Measurements from ENCODE around the gene ENKD1.

Gene ENKD1

GRCh38 chr16:67653128-67653788 is 13.3 kb downstream of the ENKD1 start:
- no peak overlapping the region for H3K9ac ChIP-seq
- peaks cover 21 to 91% (median 78%) of the 10 kb centered on the region in 11 experiments; a peak in 21 of 22 replicates for H3K36me3 ChIP-seq
- H3K4me1 ChIP-seq = peaks cover 0 to 2% (median under 1%) of the 10 kb centered on the region in 10 experiments; a peak in 7 of 20 replicates
- no peak overlapping the region for H3K27ac ChIP-seq
- peaks cover 0 to 45% (median 8%) of the 10 kb centered on the region in 11 experiments; a peak in 16 of 22 replicates for H4K20me1 ChIP-seq
- no peaks in the 10 kb centered on the region for H3K9me3 ChIP-seq (replicated peaks in 1 of 11)
- H3K4me2 ChIP-seq = no peak overlapping the region
- H3K4me3 ChIP-seq = no peak overlapping the region
- no peaks in the 10 kb centered on the region for H3K27me3 ChIP-seq
- TF ChIP-seq Cebpa-rat (IDR thresholded peaks at IDR 0.05) = no peak

DNA sequence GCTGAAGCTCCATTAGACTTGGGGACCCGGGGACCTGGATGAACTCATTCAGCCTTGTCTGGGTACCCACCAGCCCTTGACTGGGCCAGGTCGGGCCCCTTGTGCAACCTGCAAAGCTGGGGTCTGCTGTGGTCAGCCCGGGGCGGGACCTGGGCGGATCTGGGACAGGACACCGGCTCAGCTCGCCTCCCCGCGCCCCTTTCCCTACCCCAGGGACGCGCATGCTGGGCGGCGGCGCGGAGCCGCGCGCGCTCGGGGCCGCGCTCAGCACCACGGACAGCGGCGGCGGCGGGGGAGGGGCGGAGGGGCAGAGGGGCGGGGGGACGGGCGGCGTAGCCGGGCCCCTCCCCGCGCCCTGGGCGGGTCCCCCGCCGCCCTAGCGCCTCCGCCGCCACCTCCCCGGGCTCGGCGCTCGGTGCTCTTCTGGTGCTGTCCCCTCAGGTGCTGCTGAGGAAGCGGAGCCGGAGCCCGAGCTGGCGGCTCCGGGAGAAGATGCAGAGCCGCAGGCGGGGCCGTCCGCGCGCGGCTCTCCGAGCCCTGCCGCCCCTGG is 13.9 kb downstream of the ENKD1 start:
- H3K9ac ChIP-seq = no peak overlapping the region
- TF ChIP-seq Cebpa-rat (IDR thresholded peaks at IDR 0.05) = no peak
- no peak overlapping the region for H3K27ac ChIP-seq
- H3K27me3 ChIP-seq = no peaks in the 10 kb centered on the region
- H3K36me3 ChIP-seq = peaks cover 15 to 88% (median 74%) of the 10 kb centered on the region in 11 experiments; a peak in 21 of 22 replicates
- no peaks in the 10 kb centered on the region for H3K9me3 ChIP-seq (replicated peaks in 1 of 11)
- H3K4me2 ChIP-seq = no peak overlapping the region
- H4K20me1 ChIP-seq = peaks cover 0 to 39% (median 2%) of the 10 kb centered on the region in 11 experiments; a peak in 13 of 22 replicates
- no peak overlapping the region for H3K4me3 ChIP-seq
- no peaks in the 10 kb centered on the region for H3K4me1 ChIP-seq

DNA sequence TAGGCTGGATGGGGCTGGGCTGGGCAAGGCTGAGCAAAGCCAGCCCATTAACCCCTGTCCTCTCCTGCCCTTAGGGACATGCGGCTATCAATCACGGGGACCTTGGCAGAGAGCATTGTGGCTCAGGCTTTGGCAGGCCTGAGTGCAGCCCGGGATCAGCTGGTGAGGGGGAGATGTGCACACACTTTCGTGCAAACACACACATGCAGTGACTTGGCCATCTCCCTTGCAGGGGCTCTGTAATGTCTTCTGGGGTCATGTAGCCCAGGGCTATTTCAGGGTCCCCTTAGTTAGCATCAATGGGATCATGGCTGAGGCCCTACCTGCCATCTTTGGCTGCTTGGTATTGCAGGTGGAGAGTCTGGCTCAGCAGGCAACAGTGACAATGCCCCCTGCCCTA is 14.7 kb downstream of the ENKD1 start:
- no peak overlapping the region for H3K9ac ChIP-seq
- H3K4me2 ChIP-seq = no peak overlapping the region
- TF ChIP-seq Cebpa-rat (IDR thresholded peaks at IDR 0.05) = no peak
- H3K9me3 ChIP-seq (replicated peaks in 1 of 11) = no peaks in the 10 kb centered on the region
- H3K4me3 ChIP-seq = no peak overlapping the region
- no peaks in the 10 kb centered on the region for H3K27me3 ChIP-seq
- H4K20me1 ChIP-seq = peaks cover 0 to 30% (median 0%) of the 10 kb centered on the region in 11 experiments; a peak in 8 of 22 replicates
- H3K36me3 ChIP-seq = peaks cover 7 to 85% (median 66%) of the 10 kb centered on the region in 11 experiments; a peak in 19 of 22 replicates
- peaks cover 0 to 1% (median 0%) of the 10 kb centered on the region in 10 experiments; a peak in 1 of 20 replicates for H3K4me1 ChIP-seq
- no peak overlapping the region for H3K27ac ChIP-seq

DNA sequence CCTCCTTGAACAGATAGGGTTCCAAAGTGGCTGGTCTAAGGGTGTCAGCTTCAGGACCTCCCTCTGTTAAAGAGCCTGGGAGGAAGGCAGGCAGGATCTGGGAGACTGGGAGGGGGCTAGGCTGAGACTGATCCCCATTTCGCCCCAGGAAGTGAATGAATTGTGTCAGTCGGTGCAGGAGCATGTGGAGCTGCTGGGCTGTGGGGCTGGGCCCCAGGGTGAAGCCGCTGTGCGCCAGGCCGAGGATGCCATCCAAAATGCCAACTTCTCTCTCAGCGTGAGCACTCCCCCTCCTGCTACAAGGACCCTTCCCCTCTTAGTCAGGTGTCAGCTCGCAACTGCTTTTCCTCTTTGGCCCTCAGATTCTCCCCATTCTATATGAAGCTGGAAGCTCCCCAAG is 15.5 kb downstream of the ENKD1 start:
- Histone ChIP-seq H3K27ac (no peak overlapping the region), H3K4me1 (peaks cover 0 to 8% (median 5%) of the 10 kb centered on the region in 10 experiments; a peak in 13 of 20 replicates), H3K4me2 (no peak overlapping the region), H4K20me1 (peaks cover 0 to 22% (median 0%) of the 10 kb centered on the region in 11 experiments; a peak in 8 of 22 replicates), H3K36me3 (peaks cover 0 to 82% (median 58%) of the 10 kb centered on the region in 11 experiments; a peak in 16 of 22 replicates), H3K27me3 (no peaks in the 10 kb centered on the region), H3K9ac (0 out of 22 replicates have a peak overlapping the region, but pooled peaks of 1 of the 11 experiments have one; percentile 9), H3K4me3 (no peak overlapping the region), H3K9me3 (replicated peaks in 1 of 11) (no peaks in the 10 kb centered on the region)
- TF ChIP-seq Cebpa-rat (IDR thresholded peaks at IDR 0.05) = no peak

DNA sequence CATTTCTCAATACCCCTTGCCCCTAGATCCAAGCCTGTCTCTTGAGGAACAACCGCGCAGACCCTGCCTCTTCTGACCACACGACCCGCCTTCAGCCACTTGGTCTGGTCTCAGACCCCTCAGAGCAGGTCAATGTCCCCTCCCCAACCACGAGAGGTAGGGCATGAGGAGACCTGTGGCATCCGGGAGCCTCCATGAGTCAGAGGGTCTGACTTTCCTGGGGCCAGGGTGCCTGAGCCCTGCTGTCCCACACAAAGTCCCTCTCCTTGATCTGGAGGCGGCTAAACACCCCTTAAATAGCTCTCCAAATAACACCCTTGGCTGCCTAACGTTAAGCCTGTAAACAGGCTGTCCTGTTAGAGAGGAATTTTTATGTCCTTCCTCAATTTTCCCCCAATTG is 16.5 kb downstream of the ENKD1 start:
- Histone ChIP-seq H3K4me2 (no peak overlapping the region), H3K27ac (no peak overlapping the region), H3K4me1 (peaks cover 0 to 18% (median 15%) of the 10 kb centered on the region in 10 experiments; a peak in 17 of 20 replicates), H3K4me3 (no peak overlapping the region), H3K9me3 (replicated peaks in 1 of 11) (no peaks in the 10 kb centered on the region), H3K36me3 (peaks cover 0 to 72% (median 48%) of the 10 kb centered on the region in 11 experiments; a peak in 14 of 22 replicates), H3K27me3 (peaks cover 0 to 5% (median 0%) of the 10 kb centered on the region in 11 experiments; a peak in 1 of 22 replicates), H4K20me1 (peaks cover 0 to 14% (median 0%) of the 10 kb centered on the region in 11 experiments; a peak in 3 of 22 replicates), H3K9ac (no peak overlapping the region; a peak in 1 of 22 replicates)
- no peak for TF ChIP-seq Cebpa-rat (IDR thresholded peaks at IDR 0.05)

GRCh38 chr16:67649494-67649931 is 17.0 kb downstream of the ENKD1 start:
- TF ChIP-seq Cebpa-rat (IDR thresholded peaks at IDR 0.05) = no peak
- peaks cover 0 to 19% (median 17%) of the 10 kb centered on the region in 10 experiments; a peak in 17 of 20 replicates for H3K4me1 ChIP-seq
- H3K27ac ChIP-seq = no peak overlapping the region
- H3K4me3 ChIP-seq = no peak overlapping the region
- no peaks in the 10 kb centered on the region for H3K9me3 ChIP-seq (replicated peaks in 1 of 11)
- H3K36me3 ChIP-seq = peaks cover 0 to 67% (median 43%) of the 10 kb centered on the region in 11 experiments; a peak in 14 of 22 replicates
- H3K9ac ChIP-seq = no peak overlapping the region
- H3K4me2 ChIP-seq = no peak overlapping the region
- peaks cover 0 to 14% (median 0%) of the 10 kb centered on the region in 11 experiments; a peak in 3 of 22 replicates for H4K20me1 ChIP-seq
- peaks cover 0 to 5% (median 0%) of the 10 kb centered on the region in 11 experiments; a peak in 1 of 22 replicates for H3K27me3 ChIP-seq

DNA sequence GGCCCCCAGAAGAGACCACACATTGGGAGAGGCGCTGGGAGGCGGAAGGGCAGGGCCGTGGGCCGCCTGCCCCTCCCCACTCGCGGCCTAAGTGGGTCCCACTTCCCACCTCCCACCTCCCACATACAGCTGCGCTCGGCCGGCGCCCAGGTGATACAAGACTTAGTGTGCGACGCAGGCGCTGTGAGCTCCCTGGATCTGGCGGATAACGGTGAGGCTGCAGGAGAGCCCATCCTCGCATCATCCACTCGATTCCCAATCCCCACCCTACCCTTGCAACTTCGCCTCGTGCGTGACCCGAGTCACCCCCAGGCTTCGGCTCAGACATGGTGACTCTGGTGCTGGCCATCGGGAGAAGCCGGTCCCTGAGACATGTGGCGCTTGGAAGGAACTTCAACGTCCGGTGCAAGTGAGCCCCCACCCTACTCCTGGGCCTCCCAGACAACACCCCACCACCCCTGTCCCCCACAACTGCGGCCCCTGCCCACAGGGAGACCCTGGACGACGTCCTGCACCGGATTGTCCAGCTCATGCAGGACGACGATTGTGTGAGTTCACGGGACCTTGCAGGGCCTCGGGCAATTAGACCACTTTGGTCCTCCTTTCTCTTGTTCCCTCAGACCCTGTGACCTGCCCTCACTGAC is 17.7 kb downstream of the ENKD1 start:
- Histone ChIP-seq H4K20me1 (peaks cover 0 to 14% (median 0%) of the 10 kb centered on the region in 11 experiments; a peak in 3 of 22 replicates), H3K36me3 (peaks cover 0 to 61% (median 39%) of the 10 kb centered on the region in 11 experiments; a peak in 14 of 22 replicates)
- no peak for TF ChIP-seq Cebpa-rat (IDR thresholded peaks at IDR 0.05)

DNA sequence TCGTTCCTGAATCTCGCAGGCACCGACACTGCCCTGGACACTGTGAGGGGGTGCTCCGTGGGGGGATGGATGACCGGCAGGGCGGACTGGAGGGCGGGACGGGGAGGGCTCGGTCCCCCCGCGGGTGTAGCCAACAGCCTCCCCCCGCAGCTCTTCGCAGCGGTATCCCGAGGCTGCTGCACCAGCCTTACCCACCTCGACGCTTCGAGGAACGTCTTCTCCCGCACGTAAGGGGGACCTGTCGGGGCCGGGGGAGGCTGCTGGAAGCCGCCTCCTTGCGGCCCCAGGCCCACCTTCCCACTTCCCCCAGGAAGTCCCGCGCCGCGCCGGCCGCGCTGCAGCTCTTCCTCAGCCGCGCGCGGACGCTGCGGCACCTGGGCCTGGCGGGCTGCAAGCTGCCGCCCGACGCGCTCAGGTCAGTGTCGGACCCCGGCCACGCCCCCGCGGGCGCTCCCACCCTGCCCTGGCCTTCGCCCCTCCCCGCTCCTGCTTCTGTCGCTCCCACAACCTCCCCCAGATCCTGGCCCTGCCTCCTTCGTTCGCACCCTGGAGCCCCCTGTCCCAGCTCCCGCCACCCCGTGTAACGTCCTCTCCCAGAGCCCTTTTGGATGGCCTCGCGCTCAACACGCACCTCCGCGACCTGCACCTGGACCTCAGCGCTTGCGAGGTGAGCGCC is 18.3 kb downstream of the ENKD1 start:
- Histone ChIP-seq H3K9ac (no peak overlapping the region), H3K27ac (no peak overlapping the region), H3K27me3 (peaks cover 0 to 5% (median 0%) of the 10 kb centered on the region in 11 experiments; a peak in 1 of 22 replicates), H4K20me1 (peaks cover 0 to 14% (median 0%) of the 10 kb centered on the region in 11 experiments; a peak in 3 of 22 replicates), H3K4me1 (peaks cover 0 to 28% (median 23%) of the 10 kb centered on the region in 10 experiments; a peak in 17 of 20 replicates), H3K9me3 (replicated peaks in 1 of 11) (no peaks in the 10 kb centered on the region), H3K4me3 (no peak overlapping the region), H3K36me3 (peaks cover 0 to 57% (median 39%) of the 10 kb centered on the region in 11 experiments; a peak in 14 of 22 replicates), H3K4me2 (no peak overlapping the region)
- no peak for TF ChIP-seq Cebpa-rat (IDR thresholded peaks at IDR 0.05)

More for the DNA sequence above, 17.7 kb downstream of the ENKD1 start:
- Histone ChIP-seq H3K4me3 (no peak overlapping the region), H3K9me3 (replicated peaks in 1 of 11) (no peaks in the 10 kb centered on the region), H3K4me1 (peaks cover 0 to 25% (median 23%) of the 10 kb centered on the region in 10 experiments; a peak in 17 of 20 replicates), H3K4me2 (no peak overlapping the region), H3K27ac (no peak overlapping the region), H3K9ac (no peak overlapping the region), H3K27me3 (peaks cover 0 to 5% (median 0%) of the 10 kb centered on the region in 11 experiments; a peak in 1 of 22 replicates)
